Measurements from ENCODE around the gene EDARADD.

The EDARADD gene

DNA sequence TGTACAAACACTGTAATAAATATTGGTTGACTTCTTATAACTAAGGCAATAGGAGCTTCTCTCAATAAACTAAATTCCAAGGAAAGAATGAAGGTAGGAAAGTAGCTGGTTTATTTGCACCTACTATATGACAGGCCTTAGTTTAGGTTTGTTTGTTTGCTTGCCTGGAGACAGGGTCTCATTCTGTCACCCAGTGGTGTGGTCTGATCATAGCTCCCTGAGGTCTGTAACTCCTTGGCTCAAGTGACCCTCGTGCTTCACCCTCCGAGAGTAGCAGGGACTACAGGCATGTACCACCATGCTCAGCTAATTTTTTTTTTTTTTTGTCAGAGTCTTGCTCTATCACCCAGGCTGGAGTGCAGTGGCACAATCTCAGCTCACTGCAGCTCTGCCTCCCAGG, 1.9 kb upstream of the EDARADD start:
- DNase-seq (ENCODE audit: low read depth in 2 of 2), result no peak

DNA sequence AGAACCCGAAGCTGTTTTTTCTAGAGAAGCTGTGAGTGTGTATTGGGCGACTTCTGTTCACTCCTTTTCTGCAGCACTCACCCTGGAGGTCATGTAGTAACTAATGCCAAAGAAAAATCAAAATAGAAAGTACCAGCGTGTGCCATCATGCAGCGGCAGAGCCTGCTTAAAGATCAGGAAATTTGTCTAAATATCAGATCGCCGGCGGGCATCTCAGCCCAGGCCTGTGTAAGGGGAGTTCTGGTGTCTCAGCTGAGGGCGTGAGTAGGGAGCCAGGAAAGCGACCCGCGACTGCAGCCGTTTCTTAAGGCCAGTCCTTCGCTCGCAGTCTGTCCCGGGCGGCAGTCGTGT, 768 bp downstream of the EDARADD start:
- DNase-seq (ENCODE audit: low read depth in 2 of 2), result no peak

DNA sequence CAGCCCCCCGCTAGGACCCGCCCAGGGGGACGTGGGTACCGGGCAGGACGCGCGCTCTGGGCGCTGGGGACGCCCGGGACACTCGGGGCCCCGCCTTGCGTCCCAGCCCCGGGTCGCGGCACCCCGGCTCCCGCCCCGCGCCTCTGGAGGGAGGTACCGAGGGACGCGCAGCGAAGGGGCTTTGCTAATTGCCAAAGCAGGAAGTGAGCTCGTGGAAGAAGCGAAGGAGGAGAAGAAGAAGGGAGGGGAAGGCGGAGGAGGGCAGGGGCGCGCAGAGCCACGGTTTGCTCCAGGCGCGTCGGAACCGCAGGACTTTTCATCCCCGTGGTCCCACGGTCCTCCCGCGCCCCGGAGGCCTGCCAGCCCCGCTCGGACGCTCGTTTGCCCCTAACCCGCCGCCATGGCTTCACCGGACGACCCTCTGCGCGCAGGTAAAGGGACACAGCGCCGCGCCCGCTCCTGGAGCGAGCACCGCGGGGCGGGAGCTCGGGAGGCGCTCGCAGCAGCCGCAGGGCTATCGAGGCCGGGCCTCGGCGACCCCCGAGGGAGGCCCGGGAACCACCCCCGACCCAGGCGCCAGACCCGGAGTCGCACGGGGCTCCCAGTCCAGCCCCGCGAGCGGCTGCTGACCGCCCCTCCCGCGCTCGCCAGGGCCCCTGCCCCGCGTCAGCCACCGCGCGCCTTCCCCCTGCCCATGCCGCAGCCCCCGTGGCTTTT, 1.3 kb downstream of the EDARADD start:
- peak in 1 of 2 donors; percentile 39 for DNase-seq (ENCODE audit: low read depth in 2 of 2)

DNA sequence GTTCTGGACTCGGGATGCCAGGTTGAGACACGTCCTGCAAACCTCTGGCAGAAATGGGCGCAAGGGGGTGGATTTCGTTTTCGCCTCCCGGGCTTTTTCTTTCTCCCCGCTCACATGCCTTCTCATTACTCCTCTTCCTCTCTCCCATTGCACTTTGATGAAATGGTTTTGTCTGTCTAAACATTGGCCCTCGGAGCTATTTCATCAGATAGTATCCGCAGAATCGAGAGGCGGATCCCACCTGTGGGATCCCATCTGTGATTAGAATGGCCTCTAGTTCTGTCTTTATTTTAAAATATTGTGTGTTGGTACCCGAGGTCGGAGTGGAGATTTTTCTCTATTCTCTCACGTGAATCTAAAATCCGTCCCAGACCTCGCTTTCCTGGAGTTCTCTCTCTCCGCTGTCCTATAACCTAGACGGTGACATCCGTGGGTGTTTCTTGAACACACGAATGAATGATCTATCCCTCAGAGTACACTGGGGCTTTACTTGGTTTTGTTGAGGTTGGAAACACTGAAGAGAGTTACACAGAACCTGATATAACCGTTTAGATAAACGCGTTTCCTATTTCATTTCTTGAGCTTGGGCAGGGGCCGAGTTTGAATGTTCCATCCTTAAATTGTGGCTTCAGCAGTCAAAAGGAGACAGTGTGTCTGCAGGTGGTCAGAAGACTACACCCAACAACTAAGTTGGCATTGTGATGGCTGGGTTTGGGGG, 2.0 kb downstream of the EDARADD start:
- DNase-seq (ENCODE audit: low read depth in 2 of 2), result no peak

DNA sequence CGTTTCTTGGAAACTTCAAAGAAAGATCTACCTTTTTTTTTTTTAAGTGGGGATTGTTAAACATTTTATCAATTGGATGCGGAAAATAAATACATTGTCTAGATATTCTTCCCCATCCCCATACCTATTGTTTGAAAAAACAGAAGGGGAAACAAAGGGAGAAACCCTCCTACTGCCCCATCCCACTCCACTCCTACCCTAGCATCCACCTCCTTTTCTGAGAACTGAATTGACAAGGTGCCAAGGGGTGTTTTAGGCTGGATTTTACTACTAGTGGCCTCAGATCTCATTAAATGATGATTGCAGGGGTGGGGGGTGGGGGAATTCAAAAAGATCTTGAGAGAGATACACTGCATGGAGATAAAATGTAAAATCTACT, 2.6 kb downstream of the EDARADD start:
- DNase-seq (ENCODE audit: low read depth in 2 of 2), result no peak

DNA sequence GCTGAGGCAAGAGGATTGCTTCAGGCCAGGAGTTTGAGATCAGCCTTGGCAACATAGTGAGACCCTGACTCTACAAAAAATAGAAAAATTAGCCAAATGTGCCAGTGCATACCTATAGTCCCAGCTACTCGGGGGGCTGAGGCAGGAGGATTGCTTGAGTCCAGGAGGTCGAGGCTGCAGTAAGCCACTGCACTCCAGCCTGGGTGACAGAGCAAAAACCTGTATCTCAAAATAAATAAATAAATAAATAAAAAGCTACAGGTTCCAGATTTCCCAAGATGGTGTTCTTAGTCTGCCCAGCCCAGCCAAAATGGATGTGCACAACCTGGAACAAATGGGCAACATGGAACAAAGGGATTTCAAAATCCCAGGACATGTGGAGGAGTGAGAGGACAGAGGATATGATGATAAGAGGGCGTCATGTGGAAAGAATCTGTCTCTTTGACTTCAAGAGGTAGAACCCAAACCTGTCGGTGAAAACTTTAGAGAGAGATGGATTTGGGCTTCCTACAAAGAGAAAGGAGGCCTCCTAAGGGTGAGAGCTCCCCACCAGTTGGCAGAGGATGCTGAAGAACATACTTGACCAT, 3.2 kb downstream of the EDARADD start:
- no peak for DNase-seq (ENCODE audit: low read depth in 2 of 2)

DNA sequence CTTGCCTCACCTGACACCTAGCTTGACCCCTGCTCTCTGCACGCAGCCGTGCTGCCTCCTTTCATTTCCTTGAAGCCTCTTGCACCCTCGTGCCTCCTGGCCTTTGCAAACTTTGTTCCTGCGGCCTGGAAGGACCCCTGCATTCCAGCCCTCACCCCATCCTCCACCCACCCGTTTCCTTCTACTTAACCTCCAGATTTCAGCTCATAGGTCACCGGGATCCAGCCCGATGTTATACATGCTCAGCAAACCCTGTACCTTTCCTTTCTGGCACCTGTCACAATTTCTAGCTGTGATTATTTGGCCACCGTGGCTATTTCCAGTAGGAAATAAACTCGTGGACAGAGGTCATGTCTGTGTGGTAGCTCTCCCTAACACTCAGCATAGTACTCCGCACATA, 4.5 kb downstream of the EDARADD start:
- no peak for DNase-seq (ENCODE audit: low read depth in 2 of 2)

DNA sequence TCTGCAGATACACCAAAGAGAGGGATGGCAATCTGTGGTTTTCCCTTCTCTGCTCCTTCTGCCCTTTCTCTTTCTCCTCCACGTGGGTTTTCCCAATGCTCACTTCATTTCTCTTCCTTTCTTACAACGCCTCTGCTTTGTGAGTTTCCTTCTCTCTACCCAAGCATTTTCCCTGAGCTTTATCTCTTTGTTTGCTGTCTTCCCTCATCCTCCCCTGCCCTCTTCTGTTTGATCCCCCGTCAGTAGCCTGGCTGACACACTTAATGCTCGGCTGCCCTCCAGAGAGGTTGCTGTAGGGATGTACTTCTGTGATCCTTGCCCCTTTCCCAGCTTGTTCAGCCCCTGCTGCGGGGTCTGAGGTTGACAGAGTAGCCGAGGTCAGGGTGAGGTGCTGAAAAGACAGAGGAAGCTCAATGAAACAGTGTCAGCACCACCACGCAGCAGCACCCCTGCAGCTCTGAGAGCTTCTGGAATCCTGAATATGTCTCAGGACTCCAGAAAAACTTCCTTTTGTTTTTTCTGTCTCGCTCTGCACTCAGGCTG, 6.0 kb downstream of the EDARADD start:
- no peak for DNase-seq (ENCODE audit: low read depth in 2 of 2)

DNA sequence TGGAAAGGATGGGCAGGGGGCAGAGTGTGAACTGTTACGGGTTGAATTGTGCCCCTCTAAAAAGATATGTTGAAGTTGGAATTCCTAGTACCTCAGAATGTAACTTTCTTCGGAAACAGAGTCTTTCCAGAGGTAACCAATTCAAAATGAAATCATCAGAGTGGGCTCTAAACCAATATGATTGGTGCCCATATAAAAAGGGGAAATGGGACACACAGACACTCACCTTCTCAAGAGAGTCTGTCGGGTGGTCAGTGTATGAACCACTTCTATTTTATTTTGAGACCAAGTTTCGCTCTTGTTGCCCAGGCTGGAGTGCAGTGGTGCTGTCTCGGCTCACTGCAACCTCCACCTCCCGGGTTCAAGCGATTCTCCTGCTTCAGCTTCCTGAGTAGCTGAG, 7.6 kb downstream of the EDARADD start:
- no peak for DNase-seq (ENCODE audit: low read depth in 2 of 2)

DNA sequence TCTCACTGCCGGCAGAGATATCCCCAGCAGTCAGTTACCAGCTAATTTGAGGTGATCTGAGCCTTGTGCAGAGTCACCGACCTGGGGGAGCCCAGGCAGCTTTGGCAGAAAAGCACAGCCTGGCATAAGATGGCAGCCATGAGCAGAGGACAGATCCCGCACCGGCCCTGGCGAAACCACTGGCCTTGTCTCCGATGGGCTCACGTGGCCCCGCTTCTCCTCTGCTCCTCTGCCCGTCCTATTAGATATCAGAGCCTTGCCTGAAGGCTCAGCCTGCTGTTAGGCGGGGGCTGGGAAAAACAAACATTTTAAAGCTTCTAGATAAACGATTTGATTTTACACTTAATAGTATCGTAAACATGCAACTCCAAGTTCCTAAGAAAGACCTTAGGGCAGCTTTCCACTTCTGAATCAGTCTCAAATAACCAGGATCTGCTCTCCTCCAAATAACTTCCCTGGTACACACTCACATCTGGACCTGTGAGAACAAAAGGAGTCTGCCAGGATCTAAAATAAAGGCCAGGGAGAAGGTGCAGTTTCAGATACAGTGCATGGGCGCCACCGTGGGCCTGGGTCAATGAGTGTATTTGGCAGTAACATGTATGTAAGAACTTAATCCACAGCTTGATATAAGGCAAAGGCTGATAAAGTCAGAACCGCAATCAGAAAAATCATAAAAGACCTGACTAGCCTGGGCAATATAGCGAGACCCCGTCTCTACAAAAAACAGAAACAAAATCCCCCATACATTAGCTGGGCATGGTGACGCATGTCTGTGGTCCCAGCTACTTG, 10.0 kb downstream of the EDARADD start:
- DNase-seq (ENCODE audit: low read depth in 2 of 2), result no peak

DNA sequence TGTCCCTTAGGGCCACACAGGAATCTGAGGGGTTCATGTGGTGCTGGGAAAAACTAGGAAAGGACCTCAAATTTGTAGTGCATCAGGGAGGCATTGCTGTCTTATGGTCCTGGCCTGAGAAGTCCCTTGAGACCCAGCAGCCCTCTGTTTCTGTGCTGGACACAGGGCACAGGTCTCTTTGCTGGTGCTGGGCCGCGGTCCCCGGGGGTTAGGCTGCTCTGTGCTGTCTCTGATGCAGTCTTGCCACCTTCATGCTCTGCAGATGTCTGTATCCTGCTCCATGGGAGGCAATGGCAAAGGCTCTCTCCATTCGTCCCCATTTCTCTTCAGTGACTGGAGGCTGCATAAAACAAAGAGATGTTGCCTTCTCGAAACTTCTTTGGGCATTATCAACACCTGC, 13.0 kb downstream of the EDARADD start:
- no peak for DNase-seq (ENCODE audit: low read depth in 2 of 2)

DNA sequence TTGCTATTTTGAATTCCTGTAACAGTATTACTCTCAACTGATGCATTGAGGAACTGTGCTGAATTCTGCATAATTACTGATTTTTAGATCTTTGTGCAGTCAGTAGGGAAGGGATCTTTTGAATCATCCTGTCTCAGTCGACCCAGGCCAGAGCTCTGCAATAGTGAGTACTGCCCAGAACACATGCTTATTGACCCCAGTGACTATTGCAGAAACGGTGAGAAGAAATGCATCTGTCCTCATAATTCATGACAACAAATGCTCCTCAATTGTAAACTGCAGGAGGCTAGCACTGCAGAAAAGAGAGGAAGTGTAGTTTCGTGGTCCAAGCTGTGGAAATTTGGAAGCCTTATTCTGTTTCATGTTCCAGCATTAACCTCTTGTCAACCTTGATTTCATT, 19.6 kb downstream of the EDARADD start:
- DNase-seq (ENCODE audit: low read depth in 2 of 2), result no peak

DNA sequence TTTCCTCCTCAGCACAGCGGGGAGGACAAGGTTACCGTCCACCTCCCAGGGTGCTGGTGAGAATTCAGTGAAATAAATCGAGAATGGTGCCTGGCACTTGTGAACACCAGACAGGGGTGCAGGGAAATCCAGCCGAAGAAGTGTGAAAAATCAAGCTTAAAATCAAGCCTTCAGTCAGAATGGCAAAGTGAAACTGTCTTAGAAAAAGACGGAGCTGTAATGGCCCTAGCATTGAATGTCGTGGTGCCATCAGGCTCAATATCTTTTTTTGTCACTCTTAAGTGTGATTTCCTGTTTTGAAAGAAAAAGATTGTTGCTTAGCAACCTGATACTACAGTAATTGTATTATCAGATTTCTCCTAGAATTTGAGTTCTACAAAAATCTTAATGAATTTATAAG, 22.1 kb downstream of the EDARADD start:
- no peak for DNase-seq (ENCODE audit: low read depth in 2 of 2)

DNA sequence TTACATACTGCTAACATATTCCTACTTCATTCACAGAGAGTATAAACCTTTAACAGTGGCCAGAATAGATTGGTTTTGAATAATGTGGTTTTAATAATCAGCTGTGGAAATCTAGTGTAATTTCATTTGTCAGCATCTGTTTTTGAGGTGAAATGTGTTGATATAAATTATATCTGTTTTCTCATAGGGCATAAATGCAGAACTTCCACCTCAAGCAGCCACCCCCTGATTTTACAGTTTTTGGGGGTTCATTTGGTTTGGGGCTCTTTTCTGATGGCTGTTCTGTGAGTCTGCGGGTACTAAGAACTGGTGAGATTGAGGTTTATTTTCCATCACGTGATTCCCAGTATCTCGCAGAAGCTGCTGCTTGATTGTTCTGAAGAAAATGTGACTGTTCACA, 23.2 kb downstream of the EDARADD start:
- no peak for DNase-seq (ENCODE audit: low read depth in 2 of 2)

DNA sequence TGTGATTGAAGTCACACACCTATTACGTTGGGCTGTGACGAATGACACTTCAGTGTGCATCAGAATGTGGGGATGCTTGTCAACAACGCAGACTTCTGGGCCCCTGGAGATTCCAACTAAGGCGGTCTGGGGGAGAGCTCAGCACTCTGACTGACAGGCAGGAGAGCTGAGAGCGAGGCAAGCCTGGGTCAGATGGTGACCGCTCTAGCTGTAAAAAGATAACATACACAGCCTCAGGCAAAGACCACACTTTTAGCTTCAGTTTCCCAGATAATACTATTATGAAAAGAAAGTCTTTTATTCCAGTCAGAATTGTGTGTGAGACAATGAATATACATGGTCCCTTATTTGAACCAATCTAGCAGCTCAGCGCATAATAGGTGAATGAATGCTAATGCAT, 25.4 kb downstream of the EDARADD start:
- DNase-seq (ENCODE audit: low read depth in 2 of 2), result no peak

DNA sequence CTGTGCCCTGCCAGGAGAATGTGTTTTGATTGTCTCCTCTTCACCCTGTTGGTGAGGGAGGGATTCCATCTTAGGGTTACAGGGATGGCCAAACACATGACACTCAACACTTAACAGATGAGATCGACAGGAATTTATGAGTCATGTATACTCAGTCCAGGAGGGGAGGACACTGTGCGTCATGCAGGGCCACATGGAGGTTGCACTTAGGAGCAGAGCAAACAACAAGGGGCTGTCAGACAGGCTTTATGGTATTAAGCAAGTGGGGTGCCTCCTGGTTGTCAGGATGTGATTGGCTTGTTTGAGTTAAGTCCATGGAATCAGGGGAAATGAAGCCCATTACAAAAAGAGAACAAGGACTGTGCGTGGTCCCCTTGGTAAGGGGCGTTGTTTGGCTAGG, 26.9 kb downstream of the EDARADD start:
- DNase-seq (ENCODE audit: low read depth in 2 of 2), result no peak

DNA sequence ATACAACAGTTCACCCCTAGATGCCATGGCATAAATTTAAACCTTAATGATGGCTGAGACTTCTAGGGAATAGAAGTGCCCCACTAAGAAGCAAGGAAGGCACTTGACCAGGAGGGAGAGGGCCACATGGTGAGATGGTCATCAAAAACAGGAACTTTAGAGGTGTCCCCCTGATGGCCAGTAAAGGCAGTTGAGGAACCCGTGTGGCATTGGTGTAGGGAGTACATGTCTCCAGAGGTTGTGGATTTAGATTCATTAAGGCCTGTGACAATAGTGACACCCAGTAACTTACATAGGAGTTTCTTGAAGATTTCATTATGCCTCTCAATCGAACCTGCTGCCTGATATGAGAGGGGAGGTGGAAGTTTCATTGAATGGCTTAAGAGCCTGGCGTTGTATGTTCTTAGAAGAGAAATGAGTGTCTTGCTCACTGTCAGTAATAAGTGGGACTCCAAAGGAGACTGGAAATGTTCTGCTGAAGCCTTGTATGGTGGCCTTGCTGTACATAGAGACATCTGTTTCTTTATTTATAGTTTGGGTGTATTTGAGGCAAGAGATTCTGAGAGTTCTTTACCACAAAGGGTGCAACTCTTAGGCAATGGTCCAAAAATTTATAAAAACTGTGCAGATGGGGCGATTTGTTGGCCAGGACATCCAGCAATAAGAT, 27.9 kb downstream of the EDARADD start:
- no peak for DNase-seq (ENCODE audit: low read depth in 2 of 2)

DNA sequence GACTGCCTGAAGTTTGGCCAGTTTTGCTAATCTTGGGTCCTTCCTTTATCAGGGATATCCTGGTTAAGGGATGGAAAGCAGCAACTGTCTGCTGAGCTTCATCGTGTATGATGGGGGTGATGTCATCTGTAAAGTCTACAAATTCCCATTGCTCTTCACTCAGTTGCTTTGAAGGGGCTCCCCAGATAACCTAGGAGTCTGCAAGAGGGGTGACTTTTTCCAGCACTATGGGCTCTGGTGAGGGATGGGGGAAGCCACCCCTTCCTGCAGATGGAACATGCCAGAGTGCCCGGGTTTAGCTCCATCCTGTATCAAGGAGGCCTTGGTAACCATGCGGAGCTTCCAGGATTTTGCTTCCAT, 28.4 kb downstream of the EDARADD start:
- no peak for DNase-seq (ENCODE audit: low read depth in 2 of 2)

DNA sequence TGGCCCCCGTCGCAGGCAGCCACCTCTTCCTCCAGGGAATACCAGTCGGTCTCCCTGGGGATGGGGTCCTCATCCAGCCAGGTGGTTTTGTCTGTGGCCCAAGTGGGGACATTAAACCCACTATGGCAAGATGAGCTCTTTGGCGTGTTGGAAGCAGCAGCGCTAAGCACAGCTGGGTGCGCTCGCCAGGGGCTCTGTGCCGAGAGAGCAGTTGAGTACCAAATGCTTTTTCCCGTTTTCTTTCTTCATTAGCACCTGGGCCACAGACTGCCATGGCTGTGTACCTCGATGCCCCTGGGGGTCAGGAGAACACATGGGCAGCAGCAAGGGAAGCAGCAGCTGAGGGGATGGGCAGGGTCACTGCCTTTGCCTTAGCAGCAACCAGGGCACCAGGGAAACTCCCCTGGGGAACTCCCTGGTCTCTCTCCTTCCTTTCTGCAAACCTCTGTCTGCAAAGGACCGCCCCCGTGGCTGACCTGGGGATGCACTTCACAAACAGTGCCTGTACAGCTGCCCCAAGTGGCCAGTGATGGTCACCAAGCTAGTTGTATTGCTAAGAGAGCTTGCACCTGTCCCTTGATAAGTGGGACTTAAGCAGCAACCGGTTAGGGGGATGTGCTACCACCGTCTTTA, 31.1 kb downstream of the EDARADD start:
- DNase-seq (ENCODE audit: low read depth in 2 of 2), result no peak

DNA sequence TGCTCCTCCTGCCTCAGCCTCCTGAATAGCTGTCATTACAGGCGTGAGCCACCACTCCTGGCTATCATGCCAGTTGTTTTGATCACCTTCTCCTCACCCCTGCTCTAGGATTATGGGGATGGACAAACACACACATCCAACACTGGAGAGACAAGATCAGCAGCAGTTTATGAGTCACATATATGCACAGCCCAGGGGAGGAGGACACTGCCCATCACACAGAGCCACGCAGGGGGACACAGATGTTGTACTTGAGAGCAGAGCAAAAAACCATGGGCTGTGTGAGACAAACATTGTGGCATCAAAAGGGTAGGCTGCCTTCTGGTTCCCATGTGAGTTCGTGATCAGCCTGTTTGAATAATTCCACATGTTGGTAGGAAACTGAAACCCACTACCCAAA, 32.1 kb downstream of the EDARADD start:
- DNase-seq (ENCODE audit: low read depth in 2 of 2), result no peak

DNA sequence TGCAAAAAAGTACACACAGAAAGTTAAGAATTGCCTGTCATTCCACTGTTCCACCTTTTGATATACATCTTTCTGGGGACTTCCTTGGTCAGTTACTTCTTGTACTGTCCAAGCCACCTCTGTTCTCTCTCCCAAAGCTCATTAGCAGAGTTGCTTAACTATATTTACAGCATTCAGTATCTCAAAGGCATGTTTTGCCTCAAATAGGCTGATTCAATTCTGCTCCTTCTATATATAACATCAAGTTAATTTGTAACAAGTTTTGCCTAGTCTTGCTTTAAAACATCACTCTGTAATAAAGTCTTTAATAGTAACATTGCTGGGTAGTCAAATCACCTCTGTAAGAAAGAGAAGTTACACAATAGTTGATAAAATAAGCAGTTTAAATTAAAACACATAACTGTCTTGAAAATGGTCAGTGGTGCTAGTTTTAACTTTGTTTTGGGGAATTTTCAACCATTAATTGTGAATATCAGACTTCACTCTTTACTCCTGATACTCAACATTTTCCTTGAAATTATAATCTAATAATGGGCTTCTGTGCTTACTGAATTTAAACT, 35.7 kb downstream of the EDARADD start:
- DNase-seq (ENCODE audit: low read depth in 2 of 2), result no peak
